IPS-18c (cell line): Measurements from ENCODE around the gene METTL5.
"Not testable (repeated sequence)": the region's sequence is repeated elsewhere in the genome, so short reads cannot be mapped to it uniquely, and the experiment has no call there.

Experiments
- H3K4me3 ChIP-seq: 2 replicates; pipeline ENCODE4 v1.7.0; 2013; ENCODE audit warnings: low read depth, mild to moderate bottlenecking, low read length, moderate library complexity; ENCODE audit not compliant: insufficient read depth
- H3K9me3 ChIP-seq: one replicate; pipeline ENCODE4 v1.6.1; 2013; ENCODE audit warnings: mild to moderate bottlenecking, low read length, moderate library complexity; ENCODE audit not compliant: control insufficient read depth, insufficient read depth

The METTL5 gene

DNA sequence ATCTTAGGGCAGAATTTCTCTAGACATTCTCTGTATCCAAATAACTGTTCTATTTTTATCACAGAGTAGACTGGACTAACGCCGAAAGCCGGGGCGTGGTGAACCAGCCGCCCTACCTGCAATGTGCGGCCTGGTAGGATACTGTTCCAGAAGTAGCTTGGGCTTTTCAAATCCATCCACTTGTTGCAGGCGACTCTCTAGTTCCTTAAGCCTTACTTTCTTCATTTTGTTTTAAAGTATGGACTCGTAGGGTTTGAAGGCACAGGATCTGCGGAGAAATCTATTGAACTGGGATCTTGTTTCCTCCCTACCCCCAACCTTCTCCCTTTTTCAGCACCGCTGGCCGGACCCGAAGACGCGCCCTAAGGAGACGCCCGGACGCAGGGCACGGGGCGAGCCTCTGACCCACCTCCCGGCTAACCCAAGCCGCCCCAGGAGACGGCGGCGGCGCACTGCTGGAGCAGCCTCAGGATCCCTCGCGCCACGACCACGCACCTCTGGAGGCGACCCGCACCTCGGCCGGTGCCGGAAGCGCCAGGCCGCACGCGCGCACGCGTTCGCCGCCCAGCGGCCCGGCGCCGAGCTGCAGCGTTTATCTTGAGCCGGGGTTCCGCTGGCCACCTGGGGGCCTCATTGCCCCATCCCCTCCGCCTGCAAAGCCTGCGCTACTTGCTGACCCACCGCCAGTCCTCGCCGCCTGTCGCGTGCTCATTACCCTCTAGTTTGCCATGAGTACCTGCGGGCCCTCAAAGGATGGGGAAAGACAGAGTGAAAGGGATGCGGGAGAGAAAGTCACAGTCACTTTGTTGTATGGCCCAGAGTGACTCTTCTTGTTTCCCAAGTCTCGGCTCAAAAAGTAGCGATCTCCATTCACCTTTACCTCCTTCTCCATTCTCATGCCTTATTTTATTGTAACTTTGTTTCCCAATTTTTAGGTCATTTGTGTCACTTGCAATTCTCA is at the start of gene METTL5:
METTL5 (minus strand) TSS at position 533 of the 961 bp plus-strand sequence; CDS start at position 225, 308 bp downstream.
- peak within 1 kb of the TSS; percentile 87 for H3K4me3 ChIP-seq
- no peaks in the 10 kb centered on the region for H3K9me3 ChIP-seq

DNA sequence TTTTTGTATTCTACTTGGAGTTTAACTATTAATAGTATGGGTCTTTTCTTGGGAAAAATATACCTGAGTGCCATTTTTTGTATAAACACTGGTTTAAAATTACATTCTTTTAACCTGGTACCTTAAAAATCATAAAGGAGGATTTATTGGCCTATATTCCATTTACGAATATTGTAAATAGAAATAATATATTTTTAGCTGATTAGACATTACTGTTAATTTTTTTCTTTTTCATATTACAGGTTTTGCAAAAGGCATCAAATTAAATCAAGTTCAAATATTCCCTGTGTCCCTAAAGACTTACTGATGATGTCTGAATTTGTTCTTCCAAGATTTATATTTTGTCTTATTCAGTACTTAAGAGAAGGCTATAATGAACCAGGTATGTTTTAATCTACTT is 47.3 kb upstream of the METTL5 start:
- Histone ChIP-seq H3K9me3 (no peaks in the 10 kb centered on the region), H3K4me3 (no peak overlapping the region)

DNA sequence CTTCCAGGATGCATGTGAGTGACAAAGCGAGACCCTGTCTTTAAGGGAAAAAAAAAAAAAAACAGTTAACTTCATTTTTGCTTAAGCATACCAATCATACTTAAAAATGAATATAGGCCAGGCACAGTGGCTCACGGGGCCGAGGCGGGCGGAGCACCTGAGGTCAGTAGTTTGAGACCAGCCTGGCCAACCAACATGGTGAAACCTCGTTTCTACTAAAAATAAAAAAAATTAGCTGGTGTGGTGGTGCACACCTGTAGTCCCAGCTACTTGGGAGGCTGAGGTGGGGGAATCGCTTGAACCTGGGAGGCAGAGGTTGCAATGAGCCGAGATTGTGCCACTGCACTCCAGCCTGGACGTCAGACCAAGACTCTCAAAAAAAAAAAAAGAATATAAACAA is 46.7 kb upstream of the METTL5 start:
- not testable (repeated sequence) for H3K4me3 ChIP-seq, H3K9me3 ChIP-seq

DNA sequence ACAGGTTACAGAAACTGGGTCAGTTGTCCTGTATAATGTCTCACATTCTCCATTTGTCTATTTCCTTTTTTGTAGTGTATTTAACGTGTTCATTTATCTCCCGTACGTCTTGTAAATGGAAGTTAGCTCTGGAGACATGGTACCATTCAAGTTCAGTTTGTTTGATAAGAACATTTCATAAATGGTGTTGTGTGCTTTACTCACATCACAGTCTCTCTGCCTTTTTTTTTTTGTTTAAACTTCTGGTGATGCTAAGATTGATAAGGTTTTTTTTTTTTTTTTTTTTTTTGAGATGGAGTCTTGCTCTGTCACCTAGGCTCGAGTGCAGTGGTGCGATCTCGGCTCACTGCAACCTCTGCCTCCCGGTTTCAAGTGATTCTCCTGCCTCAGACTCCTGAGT is 44.2 kb upstream of the METTL5 start:
- Histone ChIP-seq H3K9me3 (no peaks in the 10 kb centered on the region), H3K4me3 (no peak overlapping the region)

DNA sequence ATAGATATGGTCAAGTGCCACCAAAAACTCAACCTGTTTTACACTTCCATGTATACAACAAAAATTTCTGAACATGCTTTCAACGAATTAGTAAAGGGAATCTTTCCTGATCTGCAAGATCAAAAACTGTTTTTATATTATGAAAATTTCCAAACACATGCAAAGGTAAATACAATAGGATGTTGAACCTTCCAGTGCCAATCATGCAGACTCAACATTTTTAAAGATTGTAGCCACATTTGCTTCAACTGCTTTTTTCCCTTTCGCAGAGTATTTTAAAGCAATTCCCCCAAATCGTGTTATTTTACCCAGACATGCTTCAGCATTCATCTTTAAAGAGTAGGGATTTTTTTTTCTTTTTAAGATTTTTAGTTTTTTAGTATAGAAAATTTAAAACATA is 42.9 kb upstream of the METTL5 start:
- no peak overlapping the region for H3K4me3 ChIP-seq
- H3K9me3 ChIP-seq, result peaks cover 3% of the 10 kb centered on the region

DNA sequence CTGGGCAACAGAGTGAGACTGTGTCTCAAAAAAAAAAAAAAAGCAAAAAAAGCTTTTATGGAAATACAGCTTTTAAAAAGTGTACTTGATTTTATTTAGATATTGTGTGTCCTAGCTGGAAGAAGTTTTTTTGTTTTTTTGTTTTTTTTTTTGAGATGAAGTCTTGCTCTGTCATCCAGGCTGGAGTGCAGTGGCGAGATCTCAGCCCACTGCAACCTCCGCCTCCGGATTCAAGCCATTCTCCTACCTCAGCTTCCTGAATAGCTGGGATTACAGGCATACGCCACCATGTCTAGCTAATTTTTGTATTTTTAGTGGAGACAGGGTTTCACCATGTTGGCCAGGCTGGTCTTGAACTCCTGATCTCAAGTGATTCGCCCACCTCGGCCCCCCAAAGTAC is 41.5 kb upstream of the METTL5 start:
- not testable (repeated sequence) for H3K4me3 ChIP-seq

DNA sequence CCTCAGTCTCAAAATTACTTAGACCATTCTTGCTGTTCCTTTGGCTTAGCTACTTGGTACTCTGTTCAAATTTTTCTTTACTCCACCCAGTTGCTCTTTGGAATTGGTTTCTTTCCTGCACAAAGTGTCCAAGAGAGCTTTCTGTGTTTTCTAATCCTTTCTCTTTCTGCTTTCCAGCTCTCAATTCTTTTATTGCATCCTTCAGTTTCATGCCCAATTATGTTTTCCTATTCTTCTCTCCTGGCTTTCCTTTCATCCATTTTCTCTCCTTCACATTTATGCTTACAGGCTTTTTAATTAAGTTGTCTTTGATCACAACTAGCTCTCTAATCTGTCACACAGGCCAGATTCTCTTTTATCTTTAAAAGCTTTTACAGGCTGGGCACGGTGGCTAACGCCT is 40.8 kb upstream of the METTL5 start:
- Histone ChIP-seq H3K4me3 (no peak overlapping the region), H3K9me3 (peaks cover 3% of the 10 kb centered on the region)

More for the DNA sequence above, 41.5 kb upstream of the METTL5 start:
- H3K9me3 ChIP-seq, result not testable (repeated sequence)

DNA sequence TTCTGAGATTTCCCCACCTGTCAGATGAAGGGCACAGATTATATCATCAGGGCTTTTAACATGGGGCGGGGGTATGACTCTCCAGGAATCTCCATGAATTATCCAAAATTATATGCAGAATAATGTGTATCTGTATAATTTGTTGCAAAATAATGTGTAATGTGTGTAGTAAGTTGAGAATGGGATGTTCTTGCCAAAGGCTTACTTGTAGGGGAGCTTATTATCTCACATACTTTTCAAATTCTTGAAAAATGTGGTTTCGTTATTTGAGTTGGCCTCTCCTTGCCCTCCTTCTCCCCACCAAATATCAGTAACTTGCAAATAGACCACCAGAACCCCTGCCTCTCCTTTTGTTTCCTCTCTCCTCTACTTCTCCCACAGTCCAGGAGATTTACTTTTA is 38.1 kb upstream of the METTL5 start:
- peaks cover 3% of the 10 kb centered on the region for H3K9me3 ChIP-seq

DNA sequence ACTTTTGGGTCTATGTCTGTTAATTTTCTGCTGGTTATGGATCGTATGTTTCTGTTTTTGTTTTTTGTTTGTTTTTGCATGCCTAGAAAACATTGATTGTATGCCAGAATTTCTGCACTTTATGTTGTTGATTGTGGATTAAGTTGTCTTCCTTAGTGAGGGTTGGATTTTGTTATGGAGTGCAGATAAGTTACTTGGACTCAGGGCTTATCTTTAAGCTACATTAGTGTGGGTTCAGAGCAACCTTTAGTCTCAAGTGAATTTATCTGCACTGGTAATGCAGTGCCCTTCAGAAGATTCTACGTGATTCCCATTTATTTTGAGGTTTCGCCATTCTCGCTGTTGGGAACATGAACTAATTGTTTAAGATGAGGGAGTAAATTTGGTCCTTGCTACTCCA is 35.4 kb upstream of the METTL5 start:
- peaks cover 7% of the 10 kb centered on the region for H3K9me3 ChIP-seq
- H3K4me3 ChIP-seq, result no peak overlapping the region

More for the DNA sequence above, 38.1 kb upstream of the METTL5 start:
- H3K4me3 ChIP-seq, result no peak overlapping the region

DNA sequence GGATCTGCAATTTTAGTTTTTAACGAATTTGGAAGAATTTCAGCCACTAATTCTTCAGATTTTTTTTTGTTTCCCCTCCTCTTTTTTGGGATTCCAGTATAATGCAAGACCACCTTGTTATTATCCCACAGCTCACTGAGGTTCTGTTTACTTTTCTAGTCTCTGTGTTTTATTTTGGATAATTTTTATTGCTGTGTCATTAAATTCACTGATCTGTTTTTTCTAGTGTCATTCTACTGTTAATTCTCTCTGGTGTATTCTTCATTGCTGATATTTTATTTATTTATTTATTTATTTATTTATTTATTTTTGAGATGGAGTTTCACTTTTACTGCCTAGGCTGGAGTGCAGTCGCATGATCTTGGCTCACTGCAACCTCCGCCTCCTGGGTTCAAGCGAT is 34.7 kb upstream of the METTL5 start:
- peaks cover 7% of the 10 kb centered on the region for H3K9me3 ChIP-seq
- no peak overlapping the region for H3K4me3 ChIP-seq

DNA sequence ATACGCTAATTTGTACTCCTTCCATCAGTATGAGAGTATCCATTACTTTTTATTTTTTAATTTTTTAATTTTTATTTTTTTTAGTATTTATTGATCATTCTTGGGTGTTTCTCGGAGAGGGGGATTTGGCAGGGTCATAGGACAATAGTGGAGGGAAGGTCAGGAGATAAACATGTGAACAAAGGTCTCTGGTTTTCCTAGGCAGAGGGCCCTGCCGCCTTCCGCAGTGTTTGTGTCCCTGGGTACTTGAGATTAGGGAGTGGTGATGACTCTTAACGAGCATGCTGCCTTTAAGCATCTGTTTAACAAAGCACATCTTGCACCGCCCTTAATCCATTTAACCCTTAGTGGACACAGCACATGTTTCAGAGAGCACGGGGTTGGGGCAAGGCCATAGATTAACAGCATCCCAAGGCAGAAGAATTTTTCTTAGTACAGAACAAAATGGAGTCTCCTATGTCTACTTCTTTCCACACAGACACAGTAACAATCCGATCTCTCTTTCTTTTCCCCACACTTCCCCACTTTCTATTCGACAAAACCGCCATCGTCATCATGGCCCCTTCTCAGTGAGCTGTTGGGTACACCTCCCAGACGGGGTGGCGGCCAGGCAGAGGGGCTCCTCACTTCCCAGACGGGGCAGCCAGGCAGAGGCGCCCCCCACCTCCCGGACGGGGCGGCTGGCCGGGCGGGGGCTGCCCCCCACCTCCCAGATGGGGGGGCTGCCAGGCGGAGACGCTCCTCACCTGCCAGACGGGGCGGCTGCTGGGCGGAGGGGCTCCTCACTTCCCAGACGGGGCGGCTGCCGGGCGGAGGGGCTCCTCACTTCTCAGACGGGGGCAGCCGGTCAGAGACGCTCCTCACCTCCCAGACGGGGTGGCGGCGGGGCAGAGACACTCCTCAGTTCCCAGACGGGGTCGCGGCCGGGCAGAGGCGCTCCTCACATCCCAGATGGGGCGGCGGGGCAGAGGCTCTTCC is 30.9 kb upstream of the METTL5 start:
- not testable (repeated sequence) for H3K4me3 ChIP-seq

DNA sequence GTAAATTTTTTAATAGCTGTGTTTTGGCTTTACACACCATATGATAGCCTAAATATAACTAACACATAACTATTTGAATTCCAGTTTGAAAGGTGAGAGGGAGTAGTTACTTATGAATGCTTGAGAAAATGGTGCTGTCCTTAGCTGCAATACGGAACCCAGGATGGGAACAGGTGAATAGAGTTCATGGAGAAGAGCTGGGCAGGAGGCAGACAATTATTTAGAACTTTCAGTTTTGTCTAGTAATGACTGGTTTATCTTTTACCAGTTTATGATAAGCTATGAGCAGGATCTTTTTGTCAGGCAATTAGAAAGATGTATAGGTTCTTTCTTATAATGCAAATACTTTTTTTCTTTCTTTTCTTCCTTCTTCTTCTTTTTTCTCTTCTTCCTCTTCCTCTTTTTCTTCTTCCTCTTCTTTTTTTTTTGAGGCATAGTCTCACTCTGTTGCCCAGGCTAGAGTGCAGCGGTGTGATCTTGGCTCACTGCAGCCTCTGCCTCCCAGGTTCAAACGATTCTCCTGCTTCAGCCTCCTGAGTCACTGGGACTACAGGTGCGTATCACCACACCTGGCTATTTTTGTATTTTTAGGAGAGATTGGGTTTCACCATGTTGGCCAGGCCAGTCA is 28.4 kb upstream of the METTL5 start:
- Histone ChIP-seq H3K9me3 (peaks cover 6% of the 10 kb centered on the region), H3K4me3 (no peak overlapping the region)

More for the DNA sequence above, 30.9 kb upstream of the METTL5 start:
- H3K9me3 ChIP-seq, result not testable (repeated sequence)

DNA sequence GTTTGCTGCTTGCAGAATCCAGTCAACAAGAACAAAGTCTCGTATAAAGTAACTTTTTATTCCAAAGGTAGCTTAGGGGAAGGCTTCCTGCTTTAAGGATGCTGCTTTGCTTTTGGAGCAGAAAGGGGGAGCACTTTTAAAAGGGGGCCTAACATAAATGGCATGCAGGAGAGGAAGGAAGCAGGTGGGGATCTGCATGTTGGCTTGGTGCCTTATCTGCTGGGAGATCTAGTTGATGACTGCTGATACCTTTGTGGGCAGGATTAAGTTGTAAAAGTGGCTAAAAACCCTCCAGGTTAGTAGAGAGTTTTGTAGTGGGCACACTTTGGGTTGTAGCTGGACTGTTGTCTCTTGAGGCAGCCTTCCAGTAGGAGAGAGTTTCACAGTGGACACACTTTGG is 25.0 kb upstream of the METTL5 start:
- H3K9me3 ChIP-seq, result peaks cover 2% of the 10 kb centered on the region

DNA sequence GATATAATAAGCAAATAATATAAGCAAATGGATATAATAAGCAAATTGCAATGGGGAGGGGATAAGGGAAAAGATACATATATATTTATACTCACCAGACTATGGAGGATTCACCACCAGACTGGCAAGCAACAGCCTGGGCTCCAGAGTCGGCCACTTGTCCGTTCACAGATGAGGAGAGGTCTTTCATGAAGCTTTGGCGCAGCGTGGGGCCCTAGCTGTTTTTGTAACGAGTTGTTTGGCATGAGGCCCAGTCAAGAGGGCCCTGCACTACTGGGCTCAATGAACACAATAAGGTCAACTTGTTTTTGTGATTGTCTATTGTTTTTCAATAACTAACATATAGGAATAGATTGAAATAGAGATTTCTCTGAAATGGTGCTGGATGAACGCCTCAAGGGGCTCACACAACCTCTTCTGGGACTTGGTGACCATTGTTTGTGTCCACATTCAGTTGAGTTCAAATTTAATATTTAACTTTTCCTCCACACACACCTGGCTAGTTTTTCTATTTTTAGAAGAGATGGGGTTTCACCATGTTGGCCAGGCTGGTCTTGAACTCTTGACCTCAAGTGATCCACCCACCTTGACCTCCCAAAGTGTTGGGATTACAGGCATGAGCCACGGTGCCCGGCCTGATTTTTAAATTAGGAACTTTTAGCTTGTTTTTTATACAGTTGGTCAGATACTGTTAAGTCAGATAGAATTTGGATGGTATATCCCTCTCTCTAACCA is 24.4 kb upstream of the METTL5 start:
- not testable (repeated sequence) for H3K4me3 ChIP-seq, H3K9me3 ChIP-seq

More for the DNA sequence above, 25.0 kb upstream of the METTL5 start:
- no peak overlapping the region for H3K4me3 ChIP-seq

DNA sequence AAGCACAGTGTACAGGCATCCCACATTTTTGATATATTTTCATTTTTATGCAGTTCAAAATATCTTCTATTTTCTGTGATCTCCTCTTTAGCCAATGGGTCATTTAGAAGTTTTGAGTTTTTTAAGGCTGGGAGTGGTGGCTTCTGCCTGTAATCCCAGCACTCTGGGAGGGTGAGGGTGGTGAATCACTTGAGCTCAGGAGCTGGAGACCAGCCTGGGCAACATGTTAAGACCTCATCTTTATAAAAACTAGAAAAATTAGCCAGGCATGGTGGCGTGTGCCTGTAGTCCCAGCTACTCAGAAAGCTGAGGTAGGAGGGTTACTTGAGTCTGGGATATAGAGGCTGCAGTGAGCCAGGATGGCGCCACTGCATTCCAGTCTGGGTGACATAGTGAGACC is 20.3 kb upstream of the METTL5 start:
- H3K4me3 ChIP-seq, result no peak overlapping the region
- H3K9me3 ChIP-seq, result peaks cover 2% of the 10 kb centered on the region

DNA sequence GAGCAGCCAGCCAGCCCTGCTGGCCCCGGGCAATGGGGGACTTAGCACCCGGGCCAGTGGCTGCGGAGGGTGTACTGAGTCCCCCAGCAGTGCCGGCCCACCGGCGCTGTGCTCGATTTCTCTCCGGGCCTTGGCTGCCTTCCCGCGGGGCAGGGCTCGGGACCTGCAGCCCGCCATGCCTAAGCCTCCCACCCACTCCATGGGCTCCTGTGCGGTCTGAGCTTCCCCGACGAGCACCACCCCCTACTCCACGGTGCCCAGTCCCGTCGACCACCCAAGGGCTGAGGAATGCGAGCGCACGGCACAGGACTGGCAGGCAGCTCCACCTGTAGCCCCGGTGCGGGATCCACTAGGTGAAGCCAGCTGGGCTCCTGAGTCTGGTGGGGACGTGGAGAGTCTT is 16.9 kb upstream of the METTL5 start:
- not testable (repeated sequence) for H3K9me3 ChIP-seq, H3K4me3 ChIP-seq

DNA sequence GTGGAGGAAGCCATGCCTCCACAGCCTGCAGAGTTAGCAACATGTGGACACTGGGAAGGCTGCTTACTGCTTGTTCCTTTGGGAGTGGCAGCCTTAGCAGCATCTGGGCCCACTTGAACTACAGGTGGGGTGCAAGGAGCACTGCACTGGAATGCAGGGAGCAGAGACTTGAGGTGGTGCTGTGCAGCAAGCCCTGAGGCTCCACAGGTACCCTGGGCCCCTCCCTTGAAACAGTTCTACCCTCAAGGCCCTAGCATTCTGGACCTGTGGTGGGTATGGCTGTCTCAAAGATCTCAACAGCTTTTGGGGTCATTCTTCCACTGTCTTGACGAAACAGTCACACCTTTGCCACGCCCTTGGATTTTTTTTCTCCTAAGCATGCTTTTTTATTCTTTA is 16.0 kb upstream of the METTL5 start:
- no peaks in the 10 kb centered on the region for H3K9me3 ChIP-seq
- no peak overlapping the region for H3K4me3 ChIP-seq
